ENCODE results near the gene INF2. TPM values are rescaled to one million over a fixed set of nuclear protein-coding genes. Genes with fewer than 3 reads are reported as not detected.

Gene INF2
- total and polyA plus RNA-seq, 9 of the 15 experiments (the other 6 are each of a cell fraction or from before 2014, with no cell fraction given), result 0.56 to 31.3 (median 7.8) TPM

GRCh38 chr14:104732931-104733681, 43.7 kb downstream of the INF2 start:
- peaks cover 4% of the 10 kb centered on the region for H3K9me1 ChIP-seq (ENCODE audit: control insufficient read depth, insufficient read depth, low read length)
- H3K9ac ChIP-seq (ENCODE audit: insufficient read depth in 1 of 2, low read depth in 2 of 2, low read length in 2 of 2), result no peak overlapping the region; a peak in 1 of 4 replicates
- H3K9me3 ChIP-seq (replicated peaks; ENCODE audit: control insufficient read depth, insufficient read depth, low read depth, low read length), result no peaks in the 10 kb centered on the region
- FAIRE-seq (no peak), ATAC-seq (no peak), DNase-seq (ENCODE audit: extremely low read depth in 1 of 4, low spot score in 3 of 4) (no peak)
- no peak overlapping the region for H2AFZ ChIP-seq (ENCODE audit: low read depth, low read length)
- H3K4me3 ChIP-seq, result no peak overlapping the region
- POLR2A ChIA-PET, result interaction anchor here (0.6 kb wide), 1 partner anchor 33 kb away, joined by 5 read pairs; no protein-coding TSS in a partner anchor
- WGBS (ENCODE audit: insufficient coverage, low coverage, missing lambda C conversion rate), result 64% methylated on average over 5 of the region's 23 CpGs
- intact Hi-C loops (cut with micrococcal nuclease), result no loop called here
- in situ Hi-C loops (cut with MboI), result no loop called here
- H3K36me3 ChIP-seq (ENCODE audit: control insufficient read depth, insufficient read depth, low read length), result no peaks in the 10 kb centered on the region
- TF ChIP-seq POLR2G (IDR thresholded peaks at IDR 0.05; ENCODE audit: low read depth, low read length), result peak; percentile 55
- no peak for TF ChIP-seq UBTF (IDR thresholded peaks at IDR 0.05; ENCODE audit: borderline replicate concordance in 1 of 2, low read depth in 2 of 2, low read length in 2 of 2)
- H3K4me2 ChIP-seq (ENCODE audit: insufficient read depth, low read length), result no peak overlapping the region
- H4K20me1 ChIP-seq (replicated peaks; ENCODE audit: control insufficient read depth, insufficient read depth, low read length), result no peaks in the 10 kb centered on the region; the same call in 1 of the 2 replicates
- peaks cover 9 to 72% of the 10 kb centered on the region in 2 experiments for H3K4me1 ChIP-seq (replicated peaks in 1 of 2; ENCODE audit: control insufficient read depth in 2 of 2, insufficient read depth in 2 of 2, low read length in 2 of 2)
- no peak overlapping the region for H3K27ac ChIP-seq (ENCODE audit: extremely low read depth, low read depth, low read length)
- BruUV-seq (replicated peaks), result no TSS peak
- peaks cover 3% of the 10 kb centered on the region; the same call in 1 of the 3 replicates for H3K79me2 ChIP-seq (ENCODE audit: control insufficient read depth, insufficient read depth, low read length)
- no peaks in the 10 kb centered on the region for H3K27me3 ChIP-seq (ENCODE audit: control insufficient read depth in 2 of 2, insufficient read depth in 2 of 2, low read length in 2 of 2)
- CTCF ChIA-PET (ENCODE audit: low intra/inter-chr PET ratio), result no interaction called here

Measured in K562 (cell line).